C4-2B (cell line): Measurements from ENCODE around the gene CALHM3.

Experiments used
- CTCF ChIP-seq: fragments of 450-650 bp; conservative IDR thresholded peaks from 2 replicates; pipeline ENCODE4 v1.5.1; 2017; ENCODE audit warnings: mild to moderate bottlenecking
- ZFX ChIP-seq: fragments of 450-650 bp; IDR thresholded peaks from 2 replicates; pipeline ENCODE4 v1.6.1; 2017

- TF ChIP-seq CTCF: no peak
- TF ChIP-seq ZFX: no peak
Observed at GRCh38 chr10:103428989-103429643, 49.9 kb downstream of the CALHM3 start.
